Measurements from ENCODE around the gene DAPK2.
"Not testable (repeated sequence)": the region's sequence is repeated elsewhere in the genome, so short reads cannot be mapped to it uniquely, and the experiment has no call there.

DAPK2 gene

GRCh38 chr15:63909819-63910437 is 136.4 kb downstream of the DAPK2 start:
- no peak for DNase-seq

- no peak for DNase-seq
Measured at GRCh38 chr15:63908991-63909390, 137.3 kb downstream of the DAPK2 start.

GRCh38 chr15:63908281-63908680 is 138.0 kb downstream of the DAPK2 start:
- no peak for DNase-seq

GRCh38 chr15:63907521-63907920 is 138.8 kb downstream of the DAPK2 start:
- no peak for DNase-seq

GRCh38 chr15:63906266-63906584 is 140.1 kb downstream of the DAPK2 start:
- DNase-seq, result no peak

- DNase-seq, result peak; percentile 51
Measured at GRCh38 chr15:63905558-63906265, 140.6 kb downstream of the DAPK2 start.

GRCh38 chr15:63905131-63905530 is 141.2 kb downstream of the DAPK2 start:
- no peak for DNase-seq

- DNase-seq, result no peak
Measured at GRCh38 chr15:63904042-63904441, 142.2 kb downstream of the DAPK2 start.

- no peak for DNase-seq
Measured at GRCh38 chr15:63902671-63903035, 143.6 kb downstream of the DAPK2 start.

- no peak for DNase-seq
Measured at GRCh38 chr15:63901912-63902670, 144.2 kb downstream of the DAPK2 start.

GRCh38 chr15:63900306-63900705 is 146.0 kb downstream of the DAPK2 start:
- no peak for DNase-seq

- not testable (repeated sequence) for DNase-seq
Measured at GRCh38 chr15:63899606-63900005, 146.7 kb downstream of the DAPK2 start.

GRCh38 chr15:63899193-63899592 is 147.1 kb downstream of the DAPK2 start:
- DNase-seq, result no peak

- peak; percentile 30 for DNase-seq
Measured at GRCh38 chr15:63896336-63897115, 149.8 kb downstream of the DAPK2 start.

- DNase-seq, result no peak
Measured at GRCh38 chr15:63895787-63896218, 150.5 kb downstream of the DAPK2 start.

GRCh38 chr15:63895194-63895593 is 151.1 kb downstream of the DAPK2 start:
- DNase-seq, result no peak

- DNase-seq, result no peak
Measured at GRCh38 chr15:63894662-63894949, 151.7 kb downstream of the DAPK2 start.

- no peak for DNase-seq
Measured at GRCh38 chr15:63893866-63894661, 152.2 kb downstream of the DAPK2 start.

GRCh38 chr15:63892794-63893441 is 153.4 kb downstream of the DAPK2 start:
- DNase-seq, result peak; percentile 76

- DNase-seq, result no peak
Measured at GRCh38 chr15:63891768-63892133, 154.5 kb downstream of the DAPK2 start.

GRCh38 chr15:63891079-63891767 is 155.1 kb downstream of the DAPK2 start:
- DNase-seq, result peak; percentile 79

- DNase-seq, result no peak
Measured at GRCh38 chr15:63890617-63891016, 155.7 kb downstream of the DAPK2 start.

Data from CD4-positive, alpha-beta T cell treated with Interleukin-17A for 1 hour (primary cell).